NCI-H1048 (cell line): ENCODE data around the gene CFAP97.
"Not testable (repeated sequence)": the region's sequence is repeated elsewhere in the genome, so short reads cannot be mapped to it uniquely, and the experiment has no call there.

Experiments used
- DNase-seq: peaks from one replicate; lab custom pipeline; 2025; lab: John Stamatoyannopoulos, UW

CFAP97 gene

GRCh38 chr4:185203486-185204237, at the start of gene CFAP97:
TSS of gene CFAP97 (minus strand) at chr4:185204000. CDS start at chr4:185191196, 12,804 bp downstream.
- peak; percentile 52 for DNase-seq

GRCh38 chr4:185249105-185249504, 45.3 kb upstream of the CFAP97 start:
- no peak for DNase-seq

GRCh38 chr4:185248393-185249039, 44.7 kb upstream of the CFAP97 start:
- no peak for DNase-seq

GRCh38 chr4:185247151-185247550, 43.4 kb upstream of the CFAP97 start:
- no peak for DNase-seq

- no peak for DNase-seq
Observed at GRCh38 chr4:185246453-185246852, 42.7 kb upstream of the CFAP97 start.

DNA sequence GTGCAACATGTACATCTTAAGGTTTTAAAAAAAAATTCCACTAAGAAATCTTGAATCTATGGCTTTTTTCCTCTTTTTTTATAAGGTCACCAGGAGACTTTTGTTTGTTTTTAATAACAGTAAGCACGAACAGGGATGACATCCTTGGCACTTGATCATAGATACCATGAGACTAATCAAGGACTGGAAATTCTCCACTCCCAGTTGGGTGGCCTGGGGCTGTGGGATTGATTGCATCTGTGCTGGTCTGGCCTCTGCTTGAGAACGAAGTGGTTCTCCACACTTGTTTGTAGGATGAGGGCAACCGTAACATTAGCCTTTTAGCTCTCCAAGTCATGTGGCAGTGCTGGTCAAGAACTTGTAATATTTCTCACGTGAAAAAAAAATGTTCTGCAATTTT, 41.0 kb upstream of the CFAP97 start:
- no peak for DNase-seq

- DNase-seq = no peak
Observed at GRCh38 chr4:185243879-185244278, 40.1 kb upstream of the CFAP97 start.

DNA sequence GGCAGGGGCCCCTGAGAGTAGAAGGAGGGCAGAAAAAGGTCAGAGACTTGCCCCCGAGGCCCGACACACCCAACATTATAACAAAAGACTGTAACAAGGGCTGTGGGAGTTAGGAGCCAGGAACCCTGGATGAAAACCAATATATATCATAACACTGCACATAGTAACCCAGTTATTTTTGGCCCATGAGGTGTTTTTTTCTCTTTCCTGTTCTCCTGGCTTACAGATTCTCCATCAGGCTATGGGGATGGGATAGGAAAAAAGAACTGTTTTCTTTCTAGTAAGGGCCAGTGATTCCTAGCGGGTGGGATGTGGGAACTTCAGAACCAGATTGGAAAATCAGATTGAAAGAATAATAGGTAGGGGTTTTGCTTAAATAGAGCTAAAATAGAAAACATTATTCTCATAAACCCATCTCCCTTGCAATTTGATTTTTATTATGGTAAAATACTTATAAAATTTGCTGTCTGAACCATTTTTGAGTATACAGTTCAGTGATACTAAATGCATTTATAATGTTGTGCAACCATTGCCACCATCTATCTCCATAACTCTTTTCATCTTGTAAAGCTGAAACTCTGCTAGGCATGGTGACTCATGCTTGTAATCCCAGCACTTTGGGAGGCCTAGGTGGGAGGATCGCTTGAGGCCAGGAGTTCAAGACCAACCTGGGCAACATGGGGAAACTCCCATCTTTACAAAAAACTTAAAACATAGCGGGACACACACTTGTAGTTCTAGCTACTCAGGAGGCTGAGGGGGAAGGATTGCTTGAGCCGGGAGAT, 39.1 kb upstream of the CFAP97 start:
- DNase-seq = no peak

- not testable (repeated sequence) for DNase-seq
Observed at GRCh38 chr4:185240486-185240885, 36.7 kb upstream of the CFAP97 start.

- DNase-seq = no peak
Observed at GRCh38 chr4:185238750-185239149, 35.0 kb upstream of the CFAP97 start.

DNA sequence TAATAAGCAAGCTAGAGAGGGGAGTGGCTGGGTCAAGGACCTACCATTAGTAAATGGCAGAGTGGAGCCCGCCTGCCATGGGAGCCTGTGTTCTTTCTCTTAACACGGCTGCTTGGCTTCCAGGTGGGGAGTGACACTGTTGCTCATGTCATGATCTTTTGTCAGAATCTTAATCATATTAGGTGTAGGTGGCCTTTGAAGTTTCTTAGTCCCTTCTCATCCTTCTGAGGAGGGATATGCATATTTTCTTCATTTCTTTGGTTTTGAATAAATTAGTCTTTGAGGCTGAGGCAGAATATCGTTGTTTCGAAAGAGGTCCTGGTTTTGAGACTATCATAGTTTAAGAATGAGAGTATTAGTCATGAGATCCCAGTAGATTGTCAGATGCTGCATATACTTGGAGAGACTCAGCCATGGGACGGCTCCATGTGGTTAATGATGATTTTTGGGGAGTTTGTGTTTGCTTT, 34.4 kb upstream of the CFAP97 start:
- DNase-seq = no peak

DNA sequence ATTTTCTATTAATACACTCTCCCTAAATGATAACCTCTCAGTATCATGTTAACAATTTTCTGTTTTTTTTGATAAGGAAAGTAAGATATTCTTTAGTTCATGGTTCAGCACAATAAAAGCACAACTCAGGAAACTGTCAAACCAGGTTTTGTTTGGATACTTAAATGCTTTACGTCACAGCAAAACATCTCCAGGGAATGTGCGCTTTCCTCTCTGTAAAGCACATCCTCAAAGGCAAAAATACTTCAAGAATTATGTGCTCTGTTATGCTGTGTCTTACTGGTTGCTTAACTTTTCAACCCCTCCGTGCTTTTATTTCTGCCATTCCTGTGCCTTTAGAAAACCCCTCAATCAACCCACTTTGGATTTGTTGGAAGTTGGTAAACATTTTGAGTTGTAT, 33.4 kb upstream of the CFAP97 start:
- DNase-seq = no peak

GRCh38 chr4:185235843-185236503, 32.2 kb upstream of the CFAP97 start:
- DNase-seq = no peak

GRCh38 chr4:185235119-185235842, 31.5 kb upstream of the CFAP97 start:
- DNase-seq = no peak

GRCh38 chr4:185232370-185232769, 28.6 kb upstream of the CFAP97 start:
- no peak for DNase-seq

DNA sequence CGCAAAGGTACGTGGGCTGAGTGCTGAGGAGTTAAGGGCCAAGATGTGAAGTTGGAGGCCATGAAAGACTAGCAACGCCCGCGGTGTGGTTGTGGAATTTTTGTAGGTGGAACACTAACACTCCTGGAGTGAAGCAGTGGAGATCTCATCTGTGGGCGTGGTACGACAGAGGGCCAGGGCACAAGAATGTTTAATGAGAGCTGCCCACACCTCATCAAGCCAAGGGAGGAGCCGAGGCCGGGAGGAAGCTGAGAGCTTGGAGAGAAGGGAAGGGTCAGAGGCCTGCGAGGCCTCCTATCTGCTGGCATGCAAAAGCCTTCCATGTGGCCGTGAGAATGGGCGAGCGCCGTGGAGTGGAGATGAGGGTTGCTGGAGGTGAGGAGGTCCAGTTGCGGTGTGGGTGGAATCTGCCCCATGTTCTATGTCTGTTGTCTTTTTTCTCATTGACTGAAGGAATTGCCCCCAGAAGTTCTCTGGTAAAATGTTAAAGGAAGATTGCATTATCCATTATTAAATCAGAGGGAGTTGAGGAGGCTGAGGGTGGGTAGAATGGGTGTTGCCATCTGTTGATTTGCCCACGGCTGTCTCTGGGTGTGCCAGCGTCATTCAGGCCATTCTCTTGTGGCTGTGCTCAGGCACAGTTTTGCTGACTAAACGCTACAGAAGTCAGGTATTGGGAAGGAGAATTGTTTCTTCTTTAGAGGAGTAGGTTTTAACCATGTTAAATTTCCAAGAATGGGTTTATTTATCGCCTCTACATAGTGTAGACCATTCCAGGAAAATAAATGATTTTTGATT, 25.4 kb upstream of the CFAP97 start:
- no peak for DNase-seq

DNA sequence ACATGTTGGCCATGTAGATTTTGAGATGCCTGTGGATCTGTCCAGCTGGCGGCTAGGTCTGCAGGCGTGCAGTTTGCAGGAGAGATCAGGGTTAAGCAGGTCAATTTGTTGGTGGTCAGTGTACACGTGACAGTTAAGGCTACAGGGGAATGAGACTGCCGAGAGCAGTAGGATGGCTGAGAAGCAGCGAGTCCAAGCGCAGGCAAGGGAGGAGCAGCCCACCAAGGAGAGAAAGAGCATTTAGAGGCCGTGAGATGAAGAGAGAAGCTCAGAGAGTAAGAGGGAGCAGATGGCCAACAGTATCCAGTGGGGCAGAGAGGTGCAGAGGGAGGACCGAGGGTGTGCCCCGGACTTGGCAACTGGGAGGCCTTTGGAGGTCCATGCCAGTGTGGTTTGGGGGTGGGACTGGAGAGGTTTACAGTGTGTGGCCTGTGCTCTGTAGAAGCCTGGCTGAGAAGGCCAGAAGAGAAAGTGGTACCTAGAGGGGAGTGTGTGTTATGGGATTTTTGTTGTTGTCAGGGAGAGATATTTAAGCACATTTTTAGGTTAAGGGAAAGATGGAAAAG, 24.0 kb upstream of the CFAP97 start:
- DNase-seq = no peak

DNA sequence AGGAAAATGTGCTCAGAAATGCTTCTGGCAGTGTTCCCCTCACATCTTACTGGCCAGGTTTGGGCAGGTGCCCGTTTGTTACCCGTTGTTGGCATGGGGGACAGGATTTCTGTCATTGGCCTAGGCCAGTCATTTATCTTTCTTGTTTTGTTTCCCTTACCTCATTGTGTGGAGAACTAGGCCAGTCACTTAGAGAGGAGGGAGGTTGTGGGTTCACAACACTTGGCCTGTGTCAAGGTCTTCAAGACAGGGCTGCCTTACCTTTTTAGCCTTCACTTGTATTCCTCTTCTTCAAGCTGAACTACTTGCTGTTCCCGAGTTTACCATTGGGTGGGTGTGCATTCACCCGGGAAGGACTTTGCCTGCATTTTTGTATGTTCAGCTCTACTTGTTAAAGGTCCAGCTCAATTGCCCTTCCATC, 23.3 kb upstream of the CFAP97 start:
- no peak for DNase-seq

DNA sequence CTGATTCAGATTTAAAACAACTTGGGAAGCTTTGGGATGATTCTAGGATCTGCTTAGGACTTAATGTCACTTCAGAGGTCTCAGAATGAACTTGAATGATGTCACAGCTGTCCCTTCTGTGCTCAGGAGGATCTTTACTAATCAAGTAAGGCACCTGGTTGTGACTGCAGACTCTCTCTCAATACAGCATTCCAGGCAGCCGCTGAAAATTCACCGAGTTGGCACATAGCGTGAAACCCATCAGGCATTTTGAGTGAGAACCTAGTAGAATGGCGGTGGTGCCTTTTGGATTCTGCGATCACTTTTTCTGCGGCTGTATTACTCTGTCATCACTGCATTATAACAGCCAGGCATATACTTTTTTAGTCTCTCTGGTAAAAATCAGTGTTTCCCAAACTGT, 22.1 kb upstream of the CFAP97 start:
- DNase-seq = no peak

DNA sequence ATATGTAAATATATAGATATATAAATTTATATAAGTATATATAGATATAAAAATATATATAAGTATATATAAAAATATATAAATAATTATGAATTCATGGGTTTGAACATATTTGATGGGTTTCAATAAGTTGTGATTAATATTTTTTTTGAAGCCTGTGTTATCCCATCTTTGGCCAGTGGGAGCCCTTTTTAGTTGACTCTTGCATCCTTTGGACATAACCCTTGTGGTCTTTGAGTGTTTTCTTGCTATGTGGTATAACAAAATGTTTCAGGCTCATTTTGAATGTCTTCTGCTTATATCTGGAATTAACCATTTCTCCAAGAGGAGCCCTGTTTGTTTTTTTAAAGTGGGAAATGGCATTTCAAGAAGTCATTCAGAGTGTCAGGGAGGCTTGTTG, 20.8 kb upstream of the CFAP97 start:
- no peak for DNase-seq
